ENCODE results near the gene CARS2. TPM values are rescaled to one million over a fixed set of nuclear protein-coding genes. Genes with fewer than 3 reads are reported as not detected.

CARS2 gene
- total RNA-seq, 4 donors from 2014 or later, result 50.6 to 123 (median 97.7) TPM

GRCh38 chr13:110617321-110618072, 88.4 kb downstream of the CARS2 start:
- Histone ChIP-seq H3K4me3 (peak overlapping the region in 2 of 4 donors; percentile 80 to 99), H3K36me3 (peaks cover 0 to 3% (median 0%) of the 10 kb centered on the region in 3 donors), H3K4me1 (peaks cover 0 to 38% (median 5%) of the 10 kb centered on the region in 4 donors), H3K9me3 (no peaks in the 10 kb centered on the region), H3K27ac (peak overlapping the region in 2 of 4 donors; percentile 95 to 99), H3K27me3 (no peaks in the 10 kb centered on the region)
- peak in 1 of 3 donors; percentile 62 for DNase-seq
- TF ChIP-seq POLR2A (IDR thresholded peaks at IDR 0.05), result no peak
- no peak for TF ChIP-seq CTCF (IDR thresholded peaks at IDR 0.05)

- Histone ChIP-seq H3K9me3 (no peaks in the 10 kb centered on the region), H3K27ac (peak overlapping the region; percentile 85 to 99 (median 92)), H3K4me1 (peaks cover 0 to 38% (median 5%) of the 10 kb centered on the region in 4 donors), H3K36me3 (no peaks in the 10 kb centered on the region), H3K4me3 (peak overlapping the region; percentile 76 to 99 (median 80)), H3K27me3 (no peaks in the 10 kb centered on the region)
- TF ChIP-seq CTCF (IDR thresholded peaks at IDR 0.05) (peak in 2 of 6 experiments; percentile 21 to 28), POLR2A (IDR thresholded peaks at IDR 0.05) (peak in 1 of 2 donors; percentile 48)
- DNase-seq, result peak; percentile 41 to 74 (median 71)
Observed at GRCh38 chr13:110616103-110617101, 89.5 kb downstream of the CARS2 start.

GRCh38 chr13:110615322-110616102, 90.4 kb downstream of the CARS2 start, which contains the start of gene NAXD:
TSS of gene NAXD (plus strand) at chr13:110615545. CDS start at chr13:110615602, 57 bp downstream.
- Histone ChIP-seq H3K4me1 (peaks cover 0 to 33% (median 5%) of the 10 kb centered on the region in 4 donors), H3K4me3 (peak within 1 kb of the TSS; percentile 76 to 99 (median 80)), H3K36me3 (no peaks in the 10 kb centered on the region), H3K27me3 (no peaks in the 10 kb centered on the region), H3K9me3 (no peaks in the 10 kb centered on the region), H3K27ac (peak within 1 kb of the TSS; percentile 85 to 99 (median 92))
- DNase-seq, result peak; percentile 81 to 96 (median 95)
- TF ChIP-seq CTCF (IDR thresholded peaks at IDR 0.05), result no peak
- TF ChIP-seq POLR2A (IDR thresholded peaks at IDR 0.05), result peak; percentile 67 to 79

GRCh38 chr13:110615005-110615321, 91.0 kb downstream of the CARS2 start:
- Histone ChIP-seq H3K27me3 (no peaks in the 10 kb centered on the region), H3K9me3 (no peaks in the 10 kb centered on the region), H3K27ac (peak overlapping the region; percentile 85 to 99 (median 92)), H3K4me1 (peaks cover 0 to 27% (median 5%) of the 10 kb centered on the region in 4 donors), H3K36me3 (no peaks in the 10 kb centered on the region), H3K4me3 (peak overlapping the region; percentile 76 to 99 (median 80))
- DNase-seq, result no peak
- TF ChIP-seq POLR2A (IDR thresholded peaks at IDR 0.05) (no peak), CTCF (IDR thresholded peaks at IDR 0.05) (no peak)

All from Peyer's patch (tissue), 4 donors.